ENCODE measurements around the gene SPOPL. TPM values are rescaled to one million over a fixed set of nuclear protein-coding genes. Genes with fewer than 3 reads are reported as not detected.

Gene SPOPL
- total and polyA plus RNA-seq, 9 donors, result 8.3 to 12.6 (median 11.1) TPM

DNA sequence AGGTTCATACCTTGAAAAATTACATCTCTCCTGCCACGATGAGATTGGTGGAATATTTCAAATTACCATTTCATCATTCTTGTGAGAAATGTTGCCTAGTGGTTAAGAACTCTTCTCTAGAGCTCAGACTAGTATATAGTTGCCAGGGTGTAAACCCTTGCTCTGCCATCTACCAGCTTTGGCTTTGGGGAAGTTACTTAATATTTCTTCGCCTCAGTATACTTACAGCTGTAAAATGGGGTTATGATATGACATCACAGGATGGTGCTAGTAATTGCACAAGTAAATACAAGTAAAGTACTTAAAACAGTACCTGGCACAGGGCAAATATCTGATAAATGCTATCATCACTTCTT is 1.5 kb downstream of the SPOPL start:
- no CpG with 5 or more reads among the region's 2 CpGs for WGBS (ENCODE audit: insufficient coverage)
- peaks cover 10% of the 10 kb centered on the region for H3K4me1 ChIP-seq (ENCODE audit: control insufficient read depth, insufficient read depth, low read length)
- H3K9me3 ChIP-seq (replicated peaks; ENCODE audit: control insufficient read depth, low read depth, low read length), result no peaks in the 10 kb centered on the region
- H3K36me3 ChIP-seq (ENCODE audit: control insufficient read depth, insufficient read depth, low read length), result no peaks in the 10 kb centered on the region
- H3K4me3 ChIP-seq (ENCODE audit: low read length), result peak overlapping the region; percentile 91
- peak; percentile 18 for DNase-seq
- no peak overlapping the region for H3K27ac ChIP-seq (ENCODE audit: low read length)
- no peaks in the 10 kb centered on the region for H3K27me3 ChIP-seq (ENCODE audit: control insufficient read depth, insufficient read depth, low read length)

DNA sequence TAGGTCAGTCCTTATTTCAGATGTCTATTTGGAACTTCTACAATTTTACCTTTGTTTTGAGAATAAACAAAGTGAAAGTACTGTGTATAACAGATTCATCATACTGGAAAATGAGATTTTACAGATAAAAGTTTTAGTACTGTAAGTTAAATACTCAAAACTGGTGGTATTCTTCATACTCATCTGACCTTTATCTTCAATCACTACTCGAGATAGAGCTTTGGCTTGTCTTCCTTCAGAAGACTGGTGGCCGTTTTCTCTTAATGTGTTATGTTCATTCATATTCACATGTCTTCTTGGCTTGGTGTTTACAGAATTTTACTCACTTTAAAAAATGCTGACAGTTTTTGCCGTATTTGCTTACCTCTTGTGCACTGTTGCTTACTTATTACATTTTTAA is 2.1 kb downstream of the SPOPL start:
- peaks cover 10% of the 10 kb centered on the region for H3K4me1 ChIP-seq (ENCODE audit: control insufficient read depth, insufficient read depth, low read length)
- WGBS (ENCODE audit: insufficient coverage), result no CpG with 5 or more reads among the region's 3 CpGs

GRCh38 chr2:138504092-138504491 is 2.5 kb downstream of the SPOPL start:
- H3K9me3 ChIP-seq (replicated peaks; ENCODE audit: control insufficient read depth, low read depth, low read length), result no peaks in the 10 kb centered on the region
- no peak for DNase-seq
- H3K4me3 ChIP-seq (ENCODE audit: low read length), result no peak overlapping the region
- no peak overlapping the region for H3K27ac ChIP-seq (ENCODE audit: low read length)
- H3K4me1 ChIP-seq (ENCODE audit: control insufficient read depth, insufficient read depth, low read length), result peaks cover 10% of the 10 kb centered on the region
- no peaks in the 10 kb centered on the region for H3K27me3 ChIP-seq (ENCODE audit: control insufficient read depth, insufficient read depth, low read length)
- no peaks in the 10 kb centered on the region for H3K36me3 ChIP-seq (ENCODE audit: control insufficient read depth, insufficient read depth, low read length)

More for the DNA sequence above, 2.1 kb downstream of the SPOPL start:
- Histone ChIP-seq H3K27ac (ENCODE audit: low read length) (no peak overlapping the region), H3K36me3 (ENCODE audit: control insufficient read depth, insufficient read depth, low read length) (no peaks in the 10 kb centered on the region), H3K27me3 (ENCODE audit: control insufficient read depth, insufficient read depth, low read length) (no peaks in the 10 kb centered on the region), H3K4me3 (ENCODE audit: low read length) (no peak overlapping the region), H3K9me3 (replicated peaks; ENCODE audit: control insufficient read depth, low read depth, low read length) (no peaks in the 10 kb centered on the region)
- DNase-seq, result no peak

- no peak overlapping the region for H3K27ac ChIP-seq (ENCODE audit: low read length)
- no peaks in the 10 kb centered on the region for H3K27me3 ChIP-seq (ENCODE audit: control insufficient read depth, insufficient read depth, low read length)
- H3K4me3 ChIP-seq (ENCODE audit: low read length), result peak overlapping the region; percentile 1
- peak; percentile 35 for DNase-seq
- peaks cover 10% of the 10 kb centered on the region for H3K4me1 ChIP-seq (ENCODE audit: control insufficient read depth, insufficient read depth, low read length)
- H3K36me3 ChIP-seq (ENCODE audit: control insufficient read depth, insufficient read depth, low read length), result no peaks in the 10 kb centered on the region
- no peaks in the 10 kb centered on the region for H3K9me3 ChIP-seq (replicated peaks; ENCODE audit: control insufficient read depth, low read depth, low read length)
- WGBS (ENCODE audit: insufficient coverage), result no CpG with 5 or more reads among the region's 2 CpGs
Observed at GRCh38 chr2:138504546-138505235, 3.1 kb downstream of the SPOPL start.

DNA sequence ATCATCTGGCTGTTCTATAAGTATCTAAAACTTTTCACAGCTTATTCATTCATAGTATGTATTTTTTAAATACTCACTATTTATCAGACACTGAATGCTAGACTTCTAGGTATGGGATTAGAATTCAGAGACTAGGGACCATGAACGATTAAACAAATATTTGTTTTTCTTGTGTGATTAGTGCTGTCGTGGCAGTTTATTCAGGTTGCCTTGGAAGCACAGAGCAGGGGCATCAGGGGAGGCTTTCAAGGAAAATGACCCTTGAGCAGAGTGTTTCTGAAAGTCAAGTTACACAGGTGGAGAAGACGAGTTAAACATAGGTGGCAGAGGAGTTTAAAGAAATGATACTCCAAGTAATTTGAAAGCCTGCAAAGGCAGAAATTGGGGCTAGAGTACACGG is 5.7 kb downstream of the SPOPL start:
- H3K27ac ChIP-seq (ENCODE audit: low read length), result no peak overlapping the region
- H3K27me3 ChIP-seq (ENCODE audit: control insufficient read depth, insufficient read depth, low read length), result no peaks in the 10 kb centered on the region
- H3K9me3 ChIP-seq (replicated peaks; ENCODE audit: control insufficient read depth, low read depth, low read length), result no peaks in the 10 kb centered on the region
- peaks cover 2% of the 10 kb centered on the region for H3K4me1 ChIP-seq (ENCODE audit: control insufficient read depth, insufficient read depth, low read length)
- no peaks in the 10 kb centered on the region for H3K36me3 ChIP-seq (ENCODE audit: control insufficient read depth, insufficient read depth, low read length)
- H3K4me3 ChIP-seq (ENCODE audit: low read length), result no peak overlapping the region
- no peak for DNase-seq
- WGBS (ENCODE audit: insufficient coverage), result 86% methylated on average over 2 of the region's 4 CpGs

DNA sequence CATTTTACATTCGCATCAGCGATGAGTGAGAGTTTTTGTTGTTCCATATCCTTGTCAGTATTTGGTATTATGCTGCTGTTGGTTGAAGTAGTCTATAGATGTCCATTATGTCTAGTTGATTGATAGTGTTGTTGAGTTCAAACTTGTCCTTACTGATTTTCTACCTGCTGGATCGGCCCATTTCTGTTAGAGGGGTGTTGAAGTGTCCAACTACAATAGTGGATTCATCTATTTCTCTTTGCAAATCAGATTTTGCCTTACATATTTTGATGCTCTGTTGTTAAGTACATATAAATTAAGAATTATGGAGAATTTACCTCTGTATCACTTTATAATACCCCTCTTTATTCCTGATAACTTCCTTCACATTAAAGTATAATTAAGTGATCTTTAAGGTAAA is 8.7 kb downstream of the SPOPL start:
- no CpG with 5 or more reads among the region's 3 CpGs for WGBS (ENCODE audit: insufficient coverage)
- Histone ChIP-seq H3K27me3 (ENCODE audit: control insufficient read depth, insufficient read depth, low read length) (no peaks in the 10 kb centered on the region), H3K27ac (ENCODE audit: low read length) (no peak overlapping the region), H3K36me3 (ENCODE audit: control insufficient read depth, insufficient read depth, low read length) (no peaks in the 10 kb centered on the region), H3K4me1 (ENCODE audit: control insufficient read depth, insufficient read depth, low read length) (no peaks in the 10 kb centered on the region), H3K4me3 (ENCODE audit: low read length) (no peak overlapping the region), H3K9me3 (replicated peaks; ENCODE audit: control insufficient read depth, low read depth, low read length) (no peaks in the 10 kb centered on the region)
- no peak for DNase-seq

- Histone ChIP-seq H3K9me3 (replicated peaks; ENCODE audit: control insufficient read depth, low read depth, low read length) (no peaks in the 10 kb centered on the region), H3K36me3 (ENCODE audit: control insufficient read depth, insufficient read depth, low read length) (no peaks in the 10 kb centered on the region), H3K27ac (ENCODE audit: low read length) (no peak overlapping the region), H3K27me3 (ENCODE audit: control insufficient read depth, insufficient read depth, low read length) (no peaks in the 10 kb centered on the region), H3K4me1 (ENCODE audit: control insufficient read depth, insufficient read depth, low read length) (no peaks in the 10 kb centered on the region), H3K4me3 (ENCODE audit: low read length) (no peak overlapping the region)
- WGBS (ENCODE audit: insufficient coverage), result no CpG with 5 or more reads among the region's 1 CpG
- DNase-seq, result no peak
Observed at GRCh38 chr2:138512672-138513071, 11.1 kb downstream of the SPOPL start.

- Histone ChIP-seq H3K9me3 (replicated peaks; ENCODE audit: control insufficient read depth, low read depth, low read length) (no peaks in the 10 kb centered on the region), H3K36me3 (ENCODE audit: control insufficient read depth, insufficient read depth, low read length) (no peaks in the 10 kb centered on the region), H3K27ac (ENCODE audit: low read length) (no peak overlapping the region), H3K27me3 (ENCODE audit: control insufficient read depth, insufficient read depth, low read length) (no peaks in the 10 kb centered on the region), H3K4me3 (ENCODE audit: low read length) (no peak overlapping the region), H3K4me1 (ENCODE audit: control insufficient read depth, insufficient read depth, low read length) (no peaks in the 10 kb centered on the region)
- no peak for DNase-seq
- WGBS (ENCODE audit: insufficient coverage), result 79% methylated on average over 2 of the region's 3 CpGs
Observed at GRCh38 chr2:138514173-138514572, 12.6 kb downstream of the SPOPL start.

DNA sequence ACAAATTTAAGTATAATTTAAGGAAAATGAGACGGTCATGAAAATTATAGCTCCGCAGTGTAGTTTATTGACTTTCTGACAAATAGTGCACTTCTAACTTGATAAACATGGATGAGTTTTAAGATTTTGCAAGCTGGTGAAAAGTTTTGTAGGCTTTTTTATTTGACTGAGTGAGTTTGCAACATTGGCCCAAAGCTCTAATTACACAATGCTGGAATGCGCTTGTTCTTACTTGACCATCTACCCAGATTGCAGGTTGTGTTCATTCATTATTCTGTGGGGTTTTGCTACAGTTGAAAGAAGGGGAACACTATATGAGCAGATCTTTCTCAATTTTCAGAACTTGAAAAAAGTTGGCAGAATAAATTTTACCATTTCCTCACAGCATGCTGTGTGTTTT is 13.5 kb downstream of the SPOPL start:
- Histone ChIP-seq H3K27ac (ENCODE audit: low read length) (no peak overlapping the region), H3K36me3 (ENCODE audit: control insufficient read depth, insufficient read depth, low read length) (no peaks in the 10 kb centered on the region), H3K9me3 (replicated peaks; ENCODE audit: control insufficient read depth, low read depth, low read length) (no peaks in the 10 kb centered on the region), H3K4me1 (ENCODE audit: control insufficient read depth, insufficient read depth, low read length) (no peaks in the 10 kb centered on the region), H3K4me3 (ENCODE audit: low read length) (no peak overlapping the region), H3K27me3 (ENCODE audit: control insufficient read depth, insufficient read depth, low read length) (no peaks in the 10 kb centered on the region)
- no CpG with 5 or more reads among the region's 3 CpGs for WGBS (ENCODE audit: insufficient coverage)
- DNase-seq, result no peak

- WGBS (ENCODE audit: insufficient coverage), result 84% methylated on average over 3 of the region's 3 CpGs
- no peaks in the 10 kb centered on the region for H3K36me3 ChIP-seq (ENCODE audit: control insufficient read depth, insufficient read depth, low read length)
- no peak for DNase-seq
- no peak overlapping the region for H3K4me3 ChIP-seq (ENCODE audit: low read length)
- no peaks in the 10 kb centered on the region for H3K9me3 ChIP-seq (replicated peaks; ENCODE audit: control insufficient read depth, low read depth, low read length)
- no peaks in the 10 kb centered on the region for H3K27me3 ChIP-seq (ENCODE audit: control insufficient read depth, insufficient read depth, low read length)
- H3K27ac ChIP-seq (ENCODE audit: low read length), result no peak overlapping the region
- no peaks in the 10 kb centered on the region for H3K4me1 ChIP-seq (ENCODE audit: control insufficient read depth, insufficient read depth, low read length)
Observed at GRCh38 chr2:138516030-138516704, 14.6 kb downstream of the SPOPL start.

Data from muscle of leg (tissue), 11 donors.